IMR-90 (cell line): Measurements from ENCODE around the gene OR2F2. TPM values are rescaled to one million over a fixed set of nuclear protein-coding genes. Genes with fewer than 3 reads are reported as not detected.

Source experiments
- ATAC-seq: fragments of 200-7000 bp; cut with Tn5 transposase; 2 replicates; pipeline ENCODE4 v1.9.1; 2020; ENCODE audit warnings: low read depth, mild to moderate bottlenecking, moderate library complexity
- BruUV-seq: library from RNA; stranded (reverse); fragments of 400-500 nt; replicated peaks from 2 replicates; lab custom pipeline; 2021; lab: Mats Ljungman, UMichigan
- CTCF ChIA-PET: fragments of 300-600 bp; formaldehyde crosslinking; extraction: SDS; loops from one replicate; lab custom pipeline; 2021; ENCODE audit warnings: antibody characterized with exemption; lab: Yijun Ruan, JAX
- POLR2A ChIA-PET: fragments of 300-600 bp; sonication (Branson Sonifier 250); formaldehyde crosslinking; loops from one replicate; lab custom pipeline; 2022; ENCODE audit warnings: antibody characterized with exemption; ENCODE audit not compliant: unreplicated experiment; lab: Charles Lee
- DNase-seq: peaks from one replicate; pipeline ENCODE4 v3.0.0; 2013
- H2AFZ ChIP-seq: replicated peaks from 2 replicates; pipeline ENCODE3; 2013; ENCODE audit warnings: low read length, mild to moderate bottlenecking; ENCODE audit not compliant: poor library complexity
- H2AK5ac ChIP-seq: 2 replicates; pipeline ENCODE4 v1.6.1; 2013; ENCODE audit warnings: low read depth, low read length, inconsistent platforms
- H2AK9ac ChIP-seq: replicated peaks from 2 replicates; pipeline ENCODE3; 2013; ENCODE audit warnings: mild to moderate bottlenecking, low read depth, low read length, moderate library complexity; ENCODE audit not compliant: poor library complexity
- H2BK120ac ChIP-seq: 2 replicates; pipeline ENCODE4 v1.6.1; 2013; ENCODE audit warnings: low read depth, low read length, inconsistent platforms
- H2BK15ac ChIP-seq: 3 replicates; pipeline ENCODE4 v1.6.1; 2013; ENCODE audit warnings: low read depth, low read length, inconsistent platforms
- H2BK20ac ChIP-seq: 2 replicates; pipeline ENCODE4 v1.6.1; 2013; ENCODE audit warnings: low read depth, mild to moderate bottlenecking, inconsistent platforms, low read length, moderate library complexity
- H2BK5ac ChIP-seq: 2 replicates; pipeline ENCODE4 v1.6.1; 2013; ENCODE audit warnings: mild to moderate bottlenecking, low read depth, low read length, inconsistent platforms; ENCODE audit not compliant: poor library complexity, severe bottlenecking
- H3K14ac ChIP-seq: replicated peaks from 2 replicates; pipeline ENCODE4 v1.6.1; 2013; ENCODE audit warnings: low read depth, low read length, inconsistent platforms
- H3K18ac ChIP-seq: 2 replicates; pipeline ENCODE4 v1.6.1; 2013; ENCODE audit warnings: low read depth, low read length, control low read depth
- H3K23ac ChIP-seq: 2 replicates; pipeline ENCODE4 v1.6.1; 2013; ENCODE audit warnings: low read depth, low read length, inconsistent platforms
- H3K27ac ChIP-seq: 2 replicates; pipeline ENCODE4 v1.5.1; 2013; ENCODE audit warnings: mild to moderate bottlenecking, control low read depth, low read length; ENCODE audit not compliant: insufficient read depth
- H3K27me3 ChIP-seq: 2 replicates; pipeline ENCODE4 v1.6.1; 2013; ENCODE audit warnings: low read length; ENCODE audit not compliant: control insufficient read depth, insufficient read depth
- H3K36me3 ChIP-seq: 2 replicates; pipeline ENCODE4 v1.6.1; 2013; ENCODE audit warnings: low read length, mixed read lengths; ENCODE audit not compliant: control insufficient read depth, insufficient read depth
- H3K4ac ChIP-seq: 2 replicates; pipeline ENCODE4 v1.6.1; 2013; ENCODE audit warnings: low read depth, low read length, inconsistent platforms
- H3K4me1 ChIP-seq: 2 replicates; pipeline ENCODE4 v1.6.1; 2013; ENCODE audit warnings: low read length, mixed read lengths; ENCODE audit not compliant: control insufficient read depth, insufficient read depth
- H3K4me2 ChIP-seq: 2 replicates; pipeline ENCODE4 v1.6.1; 2013; ENCODE audit warnings: low read depth, mild to moderate bottlenecking, control low read depth, low read length, moderate library complexity
- H3K4me3 ChIP-seq: 2 replicates; pipeline ENCODE4 v1.5.1; 2013; ENCODE audit warnings: low read depth, mild to moderate bottlenecking, control low read depth, low read length, moderate library complexity; ENCODE audit not compliant: insufficient read depth
- H3K56ac ChIP-seq: 2 replicates; pipeline ENCODE4 v1.6.1; 2013; ENCODE audit warnings: low read length, inconsistent platforms; ENCODE audit not compliant: insufficient read depth; ENCODE audit errors: extremely low read depth
- H3K79me1 ChIP-seq, 2 experiments: 2 replicates each; pipeline ENCODE4 v1.6.1; 2013; ENCODE audit warnings: low read length in 2 of 2, inconsistent platforms in 1 of 2, low read depth in 1 of 2
- H3K9ac ChIP-seq: 2 replicates; pipeline ENCODE4 v1.6.1; 2013; ENCODE audit warnings: low read depth, low read length, control low read depth
- H3K9me1 ChIP-seq: 2 replicates; pipeline ENCODE4 v1.6.1; 2013; ENCODE audit warnings: low read length, inconsistent platforms; ENCODE audit not compliant: insufficient read depth
- H3K9me3 ChIP-seq: 2 replicates; pipeline ENCODE4 v1.6.1; 2013; ENCODE audit warnings: low read length; ENCODE audit not compliant: control insufficient read depth, insufficient read depth
- H4K20me1 ChIP-seq: 2 replicates; pipeline ENCODE4 v1.6.1; 2013; ENCODE audit warnings: low read length, inconsistent platforms; ENCODE audit not compliant: insufficient read depth
- H4K5ac ChIP-seq: 2 replicates; pipeline ENCODE4 v1.6.1; 2013; ENCODE audit warnings: mild to moderate bottlenecking, low read depth, low read length, control low read depth
- H4K8ac ChIP-seq, 2 experiments: 2 replicates each; pipeline ENCODE4 v1.6.1; 2013; ENCODE audit warnings: low read depth in 2 of 2, low read length in 2 of 2, control low read depth in 1 of 2, inconsistent platforms in 1 of 2
- H4K91ac ChIP-seq: 2 replicates; pipeline ENCODE4 v1.6.1; 2013; ENCODE audit warnings: low read depth, low read length, inconsistent platforms; ENCODE audit not compliant: insufficient read depth
- BHLHE40 ChIP-seq: fragments of 150-350 bp; IDR thresholded peaks from 2 replicates; pipeline ENCODE4 v1.6.1; 2016; ENCODE audit warnings: mild to moderate bottlenecking, low read depth, low read length
- CEBPB ChIP-seq: IDR thresholded peaks from 2 replicates; pipeline ENCODE4 v1.6.1; 2012; ENCODE audit warnings: low read depth, low read length, improper control_type of control experiment
- CHD1 ChIP-seq: IDR thresholded peaks from 2 replicates; pipeline ENCODE4 v1.6.1; 2012; ENCODE audit warnings: low read depth, low read length, improper control_type of control experiment
- CTCF ChIP-seq: conservative IDR thresholded peaks from 2 replicates; pipeline ENCODE4 v1.5.1; 2012; ENCODE audit warnings: mild to moderate bottlenecking, low read depth, low read length, improper control_type of control experiment
- ELK1 ChIP-seq: fragments of 150-350 bp; IDR thresholded peaks from 2 replicates; pipeline ENCODE4 v1.6.1; 2016; ENCODE audit warnings: low read depth, mild to moderate bottlenecking, low read length, moderate library complexity, borderline replicate concordance
- FOS ChIP-seq: fragments of 150-350 bp; IDR thresholded peaks from 2 replicates; pipeline ENCODE4 v1.6.1; 2016; ENCODE audit warnings: low read depth, low read length
- MAFK ChIP-seq: IDR thresholded peaks from 2 replicates; pipeline ENCODE4 v1.6.1; 2012; ENCODE audit warnings: low read depth, low read length, improper control_type of control experiment
- MAZ ChIP-seq: IDR thresholded peaks from 2 replicates; pipeline ENCODE4 v1.6.1; 2012; ENCODE audit warnings: low read depth, mild to moderate bottlenecking, low read length, improper control_type of control experiment, moderate library complexity, borderline replicate concordance
- MXI1 ChIP-seq: IDR thresholded peaks from 2 replicates; pipeline ENCODE4 v1.6.1; 2012; ENCODE audit warnings: low read depth, mild to moderate bottlenecking, low read length, moderate library complexity, borderline replicate concordance
- NFE2L2 ChIP-seq: fragments of 150-350 bp; IDR thresholded peaks from 2 replicates; pipeline ENCODE4 v1.6.1; 2016; ENCODE audit warnings: low read depth, mild to moderate bottlenecking, low read length
- POLR2A ChIP-seq: IDR thresholded peaks from 2 replicates; pipeline ENCODE4 v1.6.1; 2012; ENCODE audit warnings: mild to moderate bottlenecking, low read depth, low read length
- RAD21 ChIP-seq: IDR thresholded peaks from 2 replicates; pipeline ENCODE4 v1.6.1; 2012; ENCODE audit warnings: low read length, improper control_type of control experiment
- RCOR1 ChIP-seq: IDR thresholded peaks from 2 replicates; pipeline ENCODE4 v1.6.1; 2012; ENCODE audit warnings: mild to moderate bottlenecking, low read length, improper control_type of control experiment; ENCODE audit not compliant: insufficient replicate concordance
- RFX5 ChIP-seq: IDR thresholded peaks from 2 replicates; pipeline ENCODE4 v1.8.0; 2012; ENCODE audit warnings: low read depth, mild to moderate bottlenecking, low read length, moderate library complexity
- SMC3 ChIP-seq: fragments of 150-350 bp; IDR thresholded peaks from 2 replicates; pipeline ENCODE4 v1.6.1; 2016; ENCODE audit warnings: low read depth, mild to moderate bottlenecking, antibody characterized with exemption, low read length, moderate library complexity
- USF2 ChIP-seq: fragments of 150-350 bp; IDR thresholded peaks from 2 replicates; pipeline ENCODE4 v1.6.1; 2017; ENCODE audit warnings: mild to moderate bottlenecking, antibody characterized with exemption, low read length, low read depth
- WGBS, 2 experiments: methylation state at CpG; one replicate each; pipeline versions ENCODE4 v1.1.5 to v1.1.7; 2013; ENCODE audit warnings: missing lambda C conversion rate in 2 of 2; ENCODE audit not compliant: insufficient read length in 1 of 2; ENCODE audit errors: extremely low coverage in 2 of 2; 5-methylcytosine and 5-hydroxymethylcytosine counted together
- dilution Hi-C: fragments of 300-500 bp; cut with HindIII; formaldehyde crosslinking; loops from one replicate; pipeline ENCODE4 v1.14.3; 2018; ENCODE audit warnings: low sequenced_read_pairs; ENCODE audit not compliant: unreplicated experiment
- in situ Hi-C: fragments of 300-500 bp; cut with MboI; formaldehyde crosslinking; loops from 3 replicates; pipeline ENCODE4 v1.14.3; 2019; ENCODE audit warnings: low sequenced_read_pairs, inconsistent platforms, mixed read lengths
- intact Hi-C: fragments of 100-400 bp; cut with micrococcal nuclease; formaldehyde crosslinking; loops from 2 replicates; pipeline ENCODE4 v1.10.0; 2022
- polyA plus RNA-seq, 3 experiments: library from polyadenylated mRNA; depleted of rRNA; stranded (reverse); fragments of >200 nt; gene quantifications; 2 replicates each; pipeline ENCODE4 v1.2.3, GENCODE V29; 2012; ENCODE audit warnings: low replicate concordance in 1 of 3
- total RNA-seq: library from RNA; depleted of rRNA; stranded (reverse); fragments of >200 nt; gene quantifications from 2 replicates; pipeline ENCODE4 v1.2.3, GENCODE V29; 2012

Gene OR2F2
- total and polyA plus RNA-seq, 2 of the 4 experiments (the other 2 are of a cell fraction) = not detected

DNA sequence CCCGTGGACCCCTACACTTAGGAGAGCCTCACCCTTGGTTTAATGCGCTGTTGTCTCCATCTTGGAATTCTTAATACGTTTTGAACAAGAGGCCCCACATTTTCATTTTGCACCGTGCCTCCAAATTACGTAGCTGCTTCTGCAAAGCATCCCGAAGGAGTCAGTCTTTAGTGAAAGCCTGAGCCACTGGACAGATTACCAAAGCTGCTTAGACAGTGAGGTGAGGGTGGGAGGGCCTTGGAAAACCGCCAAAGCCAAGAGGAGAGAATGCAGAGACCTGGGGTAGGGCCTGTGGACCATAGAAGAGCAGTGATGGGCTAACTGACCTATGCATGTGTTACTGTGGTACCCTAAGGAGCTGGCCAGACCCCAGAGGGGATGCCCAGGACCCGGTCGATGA is 28.9 kb upstream of the OR2F2 start:
- no peak overlapping the region for H4K91ac ChIP-seq
- H3K4me2 ChIP-seq = no peak overlapping the region
- intact Hi-C loops = no loop called here
- H3K14ac ChIP-seq = no peak overlapping the region
- no peak overlapping the region for H2BK20ac ChIP-seq
- no peak overlapping the region for H2AK5ac ChIP-seq
- no TSS peak for BruUV-seq
- in situ Hi-C loops = no loop called here
- no peak overlapping the region for H2BK5ac ChIP-seq
- H4K5ac ChIP-seq = no peak overlapping the region
- H3K4me1 ChIP-seq = peaks cover 12% of the 10 kb centered on the region
- no peak overlapping the region for H2BK15ac ChIP-seq
- H2AFZ ChIP-seq = no peak overlapping the region
- no peak overlapping the region for H4K8ac ChIP-seq
- H4K20me1 ChIP-seq = 0 out of 2 replicates have a peak, but pooled peaks cover under 1% of the 10 kb centered on the region
- no peak overlapping the region for H3K23ac ChIP-seq
- no peak for TF ChIP-seq SMC3
- no peak for TF ChIP-seq NFE2L2
- TF ChIP-seq RAD21 = no peak
- TF ChIP-seq POLR2A = no peak
- TF ChIP-seq RCOR1 = no peak
- TF ChIP-seq FOS = no peak
- TF ChIP-seq CHD1 = no peak
- TF ChIP-seq BHLHE40 = no peak
- no peak for TF ChIP-seq RFX5
- TF ChIP-seq ELK1 = no peak
- no peak for TF ChIP-seq CTCF
- no peak for TF ChIP-seq MAFK
- TF ChIP-seq MAZ = no peak
- no peak for TF ChIP-seq USF2
- TF ChIP-seq CEBPB = no peak
- TF ChIP-seq MXI1 = no peak
- H3K56ac ChIP-seq = no peak overlapping the region
- CTCF ChIA-PET = no interaction called here
- H3K9me1 ChIP-seq = peaks cover 3% of the 10 kb centered on the region; the same call in 1 of the 2 replicates
- no peak overlapping the region for H2AK9ac ChIP-seq
- H3K9ac ChIP-seq = no peak overlapping the region
- H3K4ac ChIP-seq = no peak overlapping the region
- POLR2A ChIA-PET = no interaction called here
- peaks cover 0 to 1% of the 10 kb centered on the region in 2 experiments; a peak in 2 of 4 replicates for H3K79me1 ChIP-seq
- H2BK120ac ChIP-seq = no peak overlapping the region
- H3K9me3 ChIP-seq = no peaks in the 10 kb centered on the region
- no peaks in the 10 kb centered on the region for H3K27me3 ChIP-seq
- DNase-seq = no peak
- no peak for ATAC-seq
- WGBS, 2 experiments = 86% methylated on average over 1 of the region's 9 CpGs; no CpG with 5 or more reads in 1 of the 2 experiments
- H3K4me3 ChIP-seq = no peak overlapping the region
- no peak overlapping the region for H3K27ac ChIP-seq
- H3K18ac ChIP-seq = no peak overlapping the region
- dilution Hi-C loops = no loop called here
- H3K36me3 ChIP-seq = no peaks in the 10 kb centered on the region
